ENCODE measurements around the gene RNF187. TPM values are rescaled to one million over a fixed set of nuclear protein-coding genes. Genes with fewer than 3 reads are reported as not detected.

The RNF187 gene
- polyA plus RNA-seq, 1 donor (not counting 4 experiments of a cell fraction or from before 2014, with no cell fraction given): 65.8 TPM

- Histone ChIP-seq H3K4me3 (ENCODE audit: control insufficient read depth in 2 of 3, extremely low read depth in 1 of 3, insufficient read depth in 2 of 3, low read depth in 1 of 3, low read length in 3 of 3) (no peak overlapping the region), H3K27me3 (ENCODE audit: control insufficient read depth, extremely low read depth, insufficient read depth, low read length) (peaks cover 36% of the 10 kb centered on the region), H4K20me1 (ENCODE audit: control insufficient read depth, extremely low read depth, insufficient read depth, low read length) (no peaks in the 10 kb centered on the region), H2AFZ (ENCODE audit: control insufficient read depth, low read length) (no peak overlapping the region), H3K27ac (ENCODE audit: control insufficient read depth, insufficient read depth, low read length) (no peak overlapping the region), H3K9me1 (ENCODE audit: control insufficient read depth, extremely low read depth, insufficient read depth, low read length) (peaks cover 2% of the 10 kb centered on the region), H3K4me2 (ENCODE audit: control insufficient read depth, extremely low read depth, insufficient read depth, low read depth, low read length) (no peak overlapping the region), H3K9ac (ENCODE audit: control insufficient read depth, extremely low read depth, insufficient read depth, low read length) (no peak overlapping the region), H3K79me2 (ENCODE audit: control insufficient read depth, insufficient read depth, low read length) (no peaks in the 10 kb centered on the region), H3K36me3 (ENCODE audit: control insufficient read depth in 2 of 2, extremely low read depth in 1 of 2, insufficient read depth in 2 of 2, low read length in 2 of 2) (no peaks in the 10 kb centered on the region), H3K9me3 (ENCODE audit: control insufficient read depth, low read depth, low read length) (no peaks in the 10 kb centered on the region), H3K4me1 (ENCODE audit: control insufficient read depth, extremely low read depth, insufficient read depth, low read length) (peaks cover 7% of the 10 kb centered on the region)
- TF ChIP-seq EZH2 (IDR thresholded peaks at IDR 0.05; ENCODE audit: low read length): no peak
- TF ChIP-seq CTCF (optimal IDR thresholded peaks at IDR 0.05 in 1 of 3, IDR thresholded peaks at IDR 0.05 in 1 of 3, conservative IDR thresholded peaks at IDR 0.05 in 1 of 3; ENCODE audit: extremely low read depth in 1 of 3, insufficient read depth in 2 of 3, low read length in 3 of 3): no peak
- dilution Hi-C loops (cut with MboI; ENCODE audit: extremely low pct_ligation_motif_present, low sequenced_read_pairs): no loop called here
- DNase-seq (ENCODE audit: low read depth, low spot score): no peak
- FAIRE-seq: no peak
Observed at GRCh38 chr1:228448372-228448771, 38.8 kb upstream of the RNF187 start.

GRCh38 chr1:228450200-228450599 lies 37.0 kb upstream of the RNF187 start:
- DNase-seq (ENCODE audit: low read depth, low spot score): no peak
- H3K9ac ChIP-seq (ENCODE audit: control insufficient read depth, extremely low read depth, insufficient read depth, low read length): no peak overlapping the region

More at GRCh38 chr1:228450200-228450599, 37.0 kb upstream of the RNF187 start:
- peaks cover 21% of the 10 kb centered on the region for H3K27me3 ChIP-seq (ENCODE audit: control insufficient read depth, extremely low read depth, insufficient read depth, low read length)
- H3K4me3 ChIP-seq (ENCODE audit: control insufficient read depth in 2 of 3, extremely low read depth in 1 of 3, insufficient read depth in 2 of 3, low read depth in 1 of 3, low read length in 3 of 3): no peak overlapping the region
- dilution Hi-C loops (cut with MboI; ENCODE audit: extremely low pct_ligation_motif_present, low sequenced_read_pairs): no loop called here
- no peak overlapping the region for H3K27ac ChIP-seq (ENCODE audit: control insufficient read depth, insufficient read depth, low read length)
- no peak overlapping the region for H2AFZ ChIP-seq (ENCODE audit: control insufficient read depth, low read length)
- H3K36me3 ChIP-seq (ENCODE audit: control insufficient read depth in 2 of 2, extremely low read depth in 1 of 2, insufficient read depth in 2 of 2, low read length in 2 of 2): no peaks in the 10 kb centered on the region
- peaks cover 12% of the 10 kb centered on the region for H3K4me1 ChIP-seq (ENCODE audit: control insufficient read depth, extremely low read depth, insufficient read depth, low read length)
- H4K20me1 ChIP-seq (ENCODE audit: control insufficient read depth, extremely low read depth, insufficient read depth, low read length): no peaks in the 10 kb centered on the region
- no peak for TF ChIP-seq EZH2 (IDR thresholded peaks at IDR 0.05; ENCODE audit: low read length)
- no peak for TF ChIP-seq CTCF (optimal IDR thresholded peaks at IDR 0.05 in 1 of 3, IDR thresholded peaks at IDR 0.05 in 1 of 3, conservative IDR thresholded peaks at IDR 0.05 in 1 of 3; ENCODE audit: extremely low read depth in 1 of 3, insufficient read depth in 2 of 3, low read length in 3 of 3)
- H3K9me1 ChIP-seq (ENCODE audit: control insufficient read depth, extremely low read depth, insufficient read depth, low read length): peaks cover 2% of the 10 kb centered on the region
- FAIRE-seq: no peak
- no peak overlapping the region for H3K4me2 ChIP-seq (ENCODE audit: control insufficient read depth, extremely low read depth, insufficient read depth, low read depth, low read length)
- no peaks in the 10 kb centered on the region for H3K79me2 ChIP-seq (ENCODE audit: control insufficient read depth, insufficient read depth, low read length)
- no peaks in the 10 kb centered on the region for H3K9me3 ChIP-seq (ENCODE audit: control insufficient read depth, low read depth, low read length)
